Fibroblast of upper back skin (primary cell): ENCODE results near the gene MYBPH.

Experiments
- DNase-seq: peaks from one replicate; pipeline ENCODE4 v3.0.0-alpha.2; 2013

MYBPH gene

GRCh38 chr1:203127666-203128430 lies 47.8 kb downstream of the MYBPH start, which contains the start of gene ADORA1:
Gene ADORA1, plus strand, starts transcription at chr1:203127726. Its CDS starts 1,116 bp downstream, at chr1:203128842.
- DNase-seq: peak; percentile 50

GRCh38 chr1:203126866-203127665 lies 48.6 kb downstream of the MYBPH start:
- peak; percentile 33 for DNase-seq

GRCh38 chr1:203126151-203126865 lies 49.3 kb downstream of the MYBPH start:
- peak; percentile 50 for DNase-seq

- DNase-seq: no peak
These were observed 50.9 kb downstream of the MYBPH start for GRCh38 chr1:203124546-203125317.

DNA sequence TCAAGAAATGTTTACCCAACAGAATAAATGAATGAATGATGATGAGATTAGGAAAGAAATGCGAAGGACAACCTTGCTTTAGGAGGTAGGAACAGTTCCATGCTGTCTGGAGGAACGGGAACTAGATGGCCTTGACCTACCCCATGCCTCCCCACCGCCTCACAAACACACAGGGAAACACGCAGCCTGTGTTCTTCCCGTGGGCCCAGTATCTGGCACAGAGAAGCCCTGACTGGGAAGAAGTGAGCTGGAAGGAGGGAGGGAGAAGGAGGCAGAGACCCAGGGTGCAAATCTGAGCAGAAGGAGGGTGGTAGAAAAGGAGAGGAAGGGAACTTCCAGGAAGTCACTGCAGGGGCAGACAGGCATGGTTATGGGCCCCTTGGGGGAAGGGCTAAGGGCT lies 51.6 kb downstream of the MYBPH start:
- no peak for DNase-seq

DNA sequence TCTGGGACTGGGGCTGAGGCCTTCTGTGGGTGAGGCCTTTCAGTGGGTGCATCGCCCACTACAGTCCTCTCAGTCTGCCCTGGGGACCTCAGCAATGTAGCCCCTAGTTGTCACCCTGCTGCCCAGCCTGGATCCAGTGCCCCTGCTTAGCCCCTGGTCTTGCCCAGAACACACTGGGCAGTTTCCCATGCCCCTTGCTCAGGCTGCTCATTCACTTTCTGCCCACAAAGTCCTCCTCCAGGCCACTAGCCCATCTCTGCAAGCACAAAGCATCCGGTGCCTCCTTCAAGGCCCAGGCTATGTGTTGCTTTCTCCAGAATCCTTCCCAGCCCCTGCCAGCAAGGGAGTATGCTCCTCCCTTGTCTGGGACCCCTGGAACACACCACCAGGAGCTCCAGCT lies 53.5 kb downstream of the MYBPH start:
- DNase-seq: no peak

DNA sequence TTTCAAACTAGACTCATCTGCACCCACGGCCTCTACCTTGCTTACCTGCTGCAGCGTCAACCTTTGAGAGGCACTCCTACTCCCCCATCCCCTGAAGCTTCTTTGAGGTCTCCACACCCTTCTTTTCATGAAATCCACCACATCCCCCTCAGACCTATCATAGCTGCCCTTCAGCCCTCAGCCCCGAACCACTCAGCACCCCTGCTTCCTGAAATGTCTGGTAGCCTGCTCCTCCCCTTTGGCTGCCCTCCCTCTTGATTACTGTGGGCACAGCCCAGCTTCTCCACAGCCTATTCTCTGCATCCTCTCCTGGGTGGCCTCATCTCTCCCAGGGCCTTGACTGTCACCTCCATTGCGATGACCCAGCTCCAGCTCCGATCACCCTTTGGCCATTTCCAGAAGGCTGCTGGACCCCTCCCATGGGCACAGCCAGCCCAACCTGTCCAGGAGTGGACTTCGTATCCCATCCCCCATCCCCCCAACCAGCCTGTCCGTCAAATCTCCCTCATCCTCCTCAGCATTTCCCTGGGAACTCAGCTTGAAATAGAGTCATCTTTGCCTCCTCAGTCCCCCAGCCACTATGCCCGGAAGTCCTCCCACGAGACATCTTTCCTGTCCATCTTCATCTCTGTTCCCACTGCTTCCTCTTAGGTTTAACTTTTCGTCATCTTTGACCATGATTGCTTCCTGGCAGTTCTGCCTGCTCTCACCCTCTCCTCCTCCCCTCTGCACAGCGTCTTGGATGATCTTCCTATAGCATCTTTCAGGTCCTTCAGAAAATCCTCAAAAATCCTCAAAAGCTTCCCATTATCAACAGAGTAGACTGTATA lies 54.2 kb downstream of the MYBPH start:
- DNase-seq: no peak

DNA sequence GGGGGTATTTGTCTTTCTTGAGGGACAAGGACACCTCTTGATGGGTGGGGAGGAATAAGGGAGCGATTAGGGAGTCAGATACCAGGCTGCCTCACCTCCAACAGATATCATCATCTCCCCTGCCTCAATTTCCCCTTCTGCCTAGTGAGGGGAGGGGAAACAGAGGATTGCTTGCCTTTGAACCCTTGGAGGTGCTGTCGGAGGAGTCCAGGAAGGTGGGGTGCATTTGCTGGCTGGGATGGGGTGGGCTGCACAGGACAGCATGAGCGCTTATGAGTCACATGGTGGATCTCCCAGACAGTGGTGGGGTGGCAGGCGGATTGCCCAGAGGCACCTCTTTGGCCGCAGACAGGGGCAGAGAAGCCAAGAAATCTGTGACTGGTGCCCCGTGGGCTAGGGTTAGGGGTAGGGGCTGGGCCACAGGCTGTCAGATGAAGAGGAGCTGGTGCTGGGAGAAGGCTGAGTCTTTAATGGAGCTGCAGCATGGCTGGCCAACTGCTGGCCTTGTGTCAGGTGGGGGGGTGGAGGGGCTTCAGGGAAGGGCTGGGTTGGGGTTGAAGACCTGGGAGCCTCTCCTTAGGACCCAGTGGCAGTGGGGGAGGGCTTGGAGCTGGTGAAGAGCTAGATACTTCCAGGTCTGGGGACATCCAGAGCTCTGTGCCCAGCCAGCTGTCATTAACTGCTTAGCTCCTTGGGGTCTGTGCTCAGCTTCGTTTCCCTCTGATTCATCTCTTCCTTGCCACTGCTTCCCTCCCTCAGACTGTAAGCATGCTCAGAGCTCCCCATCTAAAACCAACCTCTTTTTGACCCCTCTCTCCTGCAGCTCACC lies 55.1 kb downstream of the MYBPH start:
- DNase-seq: no peak
